GM12892 (cell line): ENCODE measurements around the gene MBD1.

Source experiments
- POLR2A ChIP-seq: IDR thresholded peaks from 2 replicates; pipeline ENCODE4 v1.6.1; 2011; ENCODE audit warnings: low read depth, low read length, control low read depth
- POLR2AphosphoS5 ChIP-seq: IDR thresholded peaks from 2 replicates; pipeline ENCODE4 v1.6.1; 2011; ENCODE audit warnings: low read depth, low read length, control low read depth
- TAF1 ChIP-seq: IDR thresholded peaks from 2 replicates; pipeline ENCODE4 v1.6.1; 2011; ENCODE audit warnings: low read depth, mild to moderate bottlenecking, control low read depth, low read length, borderline replicate concordance

- no peak for TF ChIP-seq TAF1
- no peak for TF ChIP-seq POLR2A
- TF ChIP-seq POLR2AphosphoS5 = no peak
Observed at GRCh38 chr18:50284255-50284885, 3.0 kb upstream of the MBD1 start.
